Ovary (tissue), 9 donors: ENCODE results near the gene CRYZL1. TPM values are rescaled to one million over a fixed set of nuclear protein-coding genes. Genes with fewer than 3 reads are reported as not detected.

Source experiments
- DNase-seq, 5 donors: peaks; one replicate each; pipeline ENCODE4 v3.0.0-alpha.2; 2019 to 2020
- H3K27ac ChIP-seq, 2 donors: fragments of 200-600 bp; one replicate each; pipeline versions ENCODE4 v1.5.1 to v1.8.0; 2019 to 2022
- H3K27me3 ChIP-seq: fragments of 200-600 bp; one replicate; pipeline ENCODE4 v1.8.0; 2022
- H3K36me3 ChIP-seq: fragments of 200-600 bp; sonication (generic); one replicate; pipeline ENCODE4 v1.5.1; 2019
- H3K4me1 ChIP-seq: one replicate; pipeline ENCODE4 v1.8.1; 2013; ENCODE audit warnings: mild to moderate bottlenecking, moderate library complexity; ENCODE audit not compliant: insufficient read depth
- H3K4me3 ChIP-seq: fragments of 200-600 bp; sonication (generic); one replicate; pipeline ENCODE4 v1.5.1; 2017
- H3K9me3 ChIP-seq, 2 donors: fragments of 200-600 bp in 1 of 2; sonication (generic) in 1 of 2; one replicate each; pipeline versions ENCODE4 v1.5.1 to v1.8.1; 2013 to 2019; ENCODE audit warnings: mild to moderate bottlenecking in 1 of 2, moderate library complexity in 1 of 2
- CTCF ChIP-seq, 3 donors: fragments of 450-650 bp in 2 of 3; fragments of 200-600 bp in 1 of 3; IDR thresholded peaks; one replicate each; pipeline versions ENCODE4 v1.5.1 to v1.8.0; 2016 to 2022; ENCODE audit warnings: antibody characterized with exemption in 3 of 3, mild to moderate bottlenecking in 1 of 3
- EP300 ChIP-seq: sonication (generic); formaldehyde crosslinking; IDR thresholded peaks from one replicate; pipeline ENCODE4 v1.6.1; 2017; ENCODE audit warnings: antibody characterized with exemption
- POLR2A ChIP-seq: fragments of 450-650 bp; IDR thresholded peaks from one replicate; pipeline ENCODE4 v1.6.1; 2017; ENCODE audit warnings: antibody characterized with exemption, mild to moderate bottlenecking, moderate library complexity
- WGBS, 3 donors: extraction: QIAGEN DNeasy Blood & Tissue Kit in 1 of 3; methylation state at CpG; one replicate each; pipeline versions ENCODE4 v1.1.5 to v1.1.7; 2013 to 2017; 5-methylcytosine and 5-hydroxymethylcytosine counted together
- intact Hi-C, 4 donors: fragments of 100-400 bp; cut with DNase I; formaldehyde crosslinking; loops; one replicate each; pipeline versions ENCODE4 v1.11.0 to v1.15.1; 2022 to 2023
- polyA plus RNA-seq, 2 donors: library from polyadenylated mRNA; stranded (reverse); fragments of 200-250 nt in 1 of 2; fragments of 350-450 nt in 1 of 2; fragmentation: Illumina TruSeq in 1 of 2; extraction: RNeasy Lipid Tissue Mini Kit (QIAGEN cat#74804) in 1 of 2; gene quantifications; one replicate each; pipeline ENCODE4 v1.2.3, GENCODE V29; 2013 to 2014
- total RNA-seq, 7 donors: library from RNA; depleted of rRNA in 2 of 7; stranded (reverse); fragments of >200 nt in 2 of 7; fragmentation: NEBNext Ultra II Directional in 3 of 7; extraction: Animal tissue kit (Norgen Biotek cat#: 25700) in 3 of 7; gene quantifications; one replicate each; pipeline versions ENCODE4 v1.1.0 to v1.2.4, GENCODE V29; 2016 to 2023
- donor health status: DM: no; HTN: no; CAD: no; lungs with moderate emphysema.
- donor health status: DM: no; HTN: no; CAD: no.
- donor health status: Bipolar disorder and iron deficiency.
- donor health status: DM: yes; HTN: yes; CAD: no.
- donor health status: DM: no; HTN: no; CAD: no.
- donor health status: DM: yes; HTN: yes; CAD: no.

The CRYZL1 gene
- total and polyA plus RNA-seq, 9 donors = 27.0 to 59.6 (median 45.9) TPM

DNA sequence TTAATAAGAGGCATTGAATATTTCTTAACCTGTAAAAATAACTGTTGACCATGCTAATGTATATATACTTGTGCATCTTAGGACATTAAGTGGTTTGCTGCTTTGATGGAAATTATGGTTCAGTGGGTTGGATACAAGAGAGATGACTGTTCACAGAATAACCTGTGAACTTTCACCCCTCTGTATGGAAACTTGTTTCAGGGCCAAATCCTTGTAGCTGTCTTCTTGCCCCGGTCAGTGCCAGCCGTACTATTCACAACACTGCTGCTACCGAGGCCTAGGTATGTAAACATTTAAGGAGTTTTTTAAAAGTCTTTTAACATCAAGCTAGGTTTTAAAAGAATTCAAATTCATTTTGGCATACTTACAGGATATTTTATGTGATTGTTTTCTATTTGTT is 69.2 kb downstream of the CRYZL1 start:
- Histone ChIP-seq H3K9me3 (no peaks in the 10 kb centered on the region), H3K4me1 (peaks cover 1% of the 10 kb centered on the region), H3K4me3 (no peak overlapping the region), H3K36me3 (no peaks in the 10 kb centered on the region), H3K27ac (no peak overlapping the region), H3K27me3 (no peaks in the 10 kb centered on the region)
- intact Hi-C loops = no loop called here
- TF ChIP-seq CTCF (IDR thresholded peaks at IDR 0.05) (no peak), POLR2A (no peak), EP300 (no peak)
- no peak for DNase-seq
- 8 to 17% (median 11%) methylated on average over 3 of the region's 3 CpGs for WGBS, 3 donors

DNA sequence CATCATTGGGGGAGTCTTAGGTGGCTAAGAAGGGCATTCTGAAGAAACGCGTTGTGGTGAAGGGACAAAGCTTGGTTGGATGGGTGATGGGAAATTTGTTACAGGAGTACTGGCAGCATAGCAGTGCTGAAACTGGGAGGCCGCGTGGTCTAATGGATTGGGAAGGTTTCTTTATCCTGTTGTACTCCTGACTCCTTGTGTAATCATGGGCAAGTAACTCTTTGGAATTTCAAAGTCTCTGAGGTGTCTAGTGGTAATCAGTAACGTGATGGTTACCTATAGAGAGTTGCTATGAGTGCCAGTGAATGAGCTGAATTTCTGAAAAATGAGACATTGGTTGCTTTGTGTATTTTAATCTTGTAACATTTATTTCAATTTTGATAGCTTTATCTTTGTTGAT is 71.5 kb downstream of the CRYZL1 start:
- Histone ChIP-seq H3K27ac (no peak overlapping the region), H3K4me1 (peaks cover 1% of the 10 kb centered on the region), H3K36me3 (no peaks in the 10 kb centered on the region), H3K4me3 (no peak overlapping the region), H3K27me3 (no peaks in the 10 kb centered on the region), H3K9me3 (no peaks in the 10 kb centered on the region)
- 86 to 90% (median 89%) methylated on average over 5 of the region's 5 CpGs for WGBS, 3 donors
- no peak for TF ChIP-seq CTCF (IDR thresholded peaks at IDR 0.05)
- TF ChIP-seq EP300 = no peak
- no peak for TF ChIP-seq POLR2A
- intact Hi-C loops = no loop called here
- DNase-seq = no peak

DNA sequence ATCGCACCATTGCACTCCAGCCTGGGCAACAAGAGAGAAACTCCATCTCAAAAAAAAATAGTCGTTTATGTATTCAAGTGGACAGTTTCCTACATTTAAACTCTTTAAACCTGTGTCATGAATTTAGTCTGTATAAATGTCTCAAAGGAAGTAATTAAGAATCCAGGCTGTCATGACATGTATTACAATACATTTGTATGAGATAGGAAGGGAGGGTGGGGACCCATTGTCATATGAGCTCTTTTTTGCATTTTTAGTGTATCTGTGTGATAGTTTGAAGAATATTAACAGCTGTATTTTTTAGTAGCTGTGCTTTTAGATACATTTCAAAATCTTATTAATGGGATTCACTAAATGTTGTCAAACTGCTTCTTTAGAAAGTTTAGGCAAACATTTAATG is 73.1 kb downstream of the CRYZL1 start:
- intact Hi-C loops = no loop called here
- Histone ChIP-seq H3K4me3 (no peak overlapping the region), H3K36me3 (no peaks in the 10 kb centered on the region), H3K27me3 (no peaks in the 10 kb centered on the region), H3K9me3 (no peaks in the 10 kb centered on the region), H3K27ac (no peak overlapping the region), H3K4me1 (peaks cover 1% of the 10 kb centered on the region)
- WGBS, 3 donors = 79 to 85% (median 79%) methylated on average over 2 of the region's 2 CpGs
- TF ChIP-seq EP300 = no peak
- TF ChIP-seq CTCF (IDR thresholded peaks at IDR 0.05) = no peak
- TF ChIP-seq POLR2A = no peak
- DNase-seq = no peak

DNA sequence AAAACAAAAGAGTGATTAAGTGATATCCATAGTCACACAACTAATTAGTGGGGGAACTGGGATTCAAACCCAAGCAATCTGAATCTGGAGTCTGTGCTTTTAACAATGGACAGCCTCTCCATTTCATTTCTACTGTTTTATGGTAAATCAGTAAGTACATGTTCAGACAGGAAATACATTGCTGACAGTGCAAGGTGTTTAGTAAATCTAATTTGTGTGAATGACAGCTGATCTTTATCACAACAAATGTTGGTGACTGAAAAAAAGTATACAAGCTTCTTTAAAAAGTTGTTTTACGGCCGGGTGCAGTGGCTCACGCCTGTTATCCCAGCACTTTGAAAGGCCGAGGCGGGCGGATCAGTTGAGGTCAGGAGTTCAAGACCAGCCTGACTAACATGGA is 73.6 kb downstream of the CRYZL1 start:
- Histone ChIP-seq H3K27ac (no peak overlapping the region), H3K27me3 (no peaks in the 10 kb centered on the region), H3K9me3 (no peaks in the 10 kb centered on the region), H3K36me3 (no peaks in the 10 kb centered on the region), H3K4me1 (peaks cover 1% of the 10 kb centered on the region), H3K4me3 (no peak overlapping the region)
- TF ChIP-seq EP300 (no peak), POLR2A (no peak), CTCF (IDR thresholded peaks at IDR 0.05) (no peak)
- 61 to 76% (median 68%) methylated on average over 6 of the region's 6 CpGs for WGBS, 3 donors
- DNase-seq = no peak
- intact Hi-C loops = no loop called here

DNA sequence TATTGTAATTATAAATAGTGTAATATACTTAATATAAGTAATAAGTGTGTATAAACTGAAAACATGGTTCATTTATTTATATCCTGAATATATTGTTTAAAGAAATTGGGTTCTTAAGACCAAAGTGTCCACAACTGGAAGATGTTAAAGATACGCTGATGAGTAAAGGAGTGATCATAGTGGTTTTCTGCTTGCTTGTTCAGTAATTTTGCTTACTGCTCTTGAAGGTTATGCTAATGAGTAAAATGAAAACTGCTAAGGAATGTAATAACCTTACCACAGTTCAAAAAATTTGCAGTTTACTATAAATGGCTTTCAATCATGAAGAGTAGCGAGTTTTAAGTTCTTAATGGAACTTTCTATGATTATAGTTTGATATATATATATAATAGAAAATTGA is 75.0 kb downstream of the CRYZL1 start:
- intact Hi-C loops = no loop called here
- DNase-seq = no peak
- no peak overlapping the region for H3K27ac ChIP-seq
- no peaks in the 10 kb centered on the region for H3K4me1 ChIP-seq
- H3K36me3 ChIP-seq = no peaks in the 10 kb centered on the region
- 96 to 100% (median 98%) methylated on average over 2 of the region's 2 CpGs for WGBS, 3 donors
- TF ChIP-seq CTCF (IDR thresholded peaks at IDR 0.05) (no peak), POLR2A (no peak), EP300 (no peak)
- H3K9me3 ChIP-seq = no peaks in the 10 kb centered on the region
- H3K27me3 ChIP-seq = no peaks in the 10 kb centered on the region
- no peak overlapping the region for H3K4me3 ChIP-seq
